ENCODE data around the gene SULT1C2.

DNA sequence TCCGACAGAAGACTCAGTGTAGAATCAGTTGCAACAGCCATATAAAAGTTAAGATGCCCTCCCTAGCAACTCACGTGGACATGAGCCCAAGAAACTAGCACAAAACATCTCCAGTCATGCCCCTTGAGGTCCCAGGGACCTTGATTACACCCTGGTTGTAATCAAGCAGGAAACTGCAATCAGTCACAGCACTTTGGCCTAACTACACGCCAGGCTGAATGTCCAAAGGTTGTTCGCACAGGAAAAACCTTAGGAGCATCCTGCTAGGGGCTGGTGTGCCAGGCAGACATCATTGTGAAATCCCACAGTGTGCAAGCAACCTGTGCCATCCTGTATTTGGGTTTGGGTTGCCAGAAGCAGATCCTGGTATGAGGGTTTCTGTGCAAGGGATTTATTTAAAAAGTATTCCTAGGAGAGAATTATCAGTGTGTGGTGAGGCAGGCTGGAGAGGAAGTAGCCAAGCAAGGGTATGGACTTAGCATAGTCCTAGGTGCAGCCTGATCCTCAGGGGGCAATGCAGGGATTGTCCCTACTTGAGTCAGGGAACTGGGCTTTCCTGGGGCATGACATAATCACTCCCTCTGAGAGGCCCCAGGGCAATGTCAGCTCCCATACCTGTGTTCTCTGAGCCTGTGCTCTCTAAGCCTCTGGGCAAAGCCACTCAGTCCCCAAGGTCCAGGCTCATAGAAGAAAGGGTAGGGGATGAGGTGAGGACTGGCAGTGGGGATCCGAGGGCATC is 17.8 kb upstream of the SULT1C2 start:
- TF ChIP-seq SUZ12 (IDR thresholded peaks at IDR 0.05; ENCODE audit: unreplicated experiment) (no peak), POLR2A (IDR thresholded peaks at IDR 0.05; ENCODE audit: low read depth, low read length) (no peak)
